Fibroblast of lung (primary cell): ENCODE data around the gene HEBP1. TPM values are rescaled to one million over a fixed set of nuclear protein-coding genes. Genes with fewer than 3 reads are reported as not detected.
A peak's percentile ranks its signal among the peaks of the same experiment; 100 is the strongest.

Source experiments
- DNase-seq, 2 donors: peaks; one replicate each; pipeline versions ENCODE4 v3.0.0 to v3.0.0-alpha.2; 2010; ENCODE audit warnings: low read depth in 2 of 2
- H2AFZ ChIP-seq: 2 replicates; pipeline ENCODE4 v1.5.1; 2012; ENCODE audit warnings: low read length, control low read depth, inconsistent platforms
- H3K27ac ChIP-seq: 2 replicates; pipeline ENCODE4 v1.5.1; 2011; ENCODE audit warnings: low read length, control low read depth; ENCODE audit not compliant: insufficient read depth
- H3K27me3 ChIP-seq: 2 replicates; pipeline ENCODE4 v1.5.1; 2011; ENCODE audit warnings: mild to moderate bottlenecking, low read length; ENCODE audit not compliant: control insufficient read depth, insufficient read depth
- H3K36me3 ChIP-seq: 2 replicates; pipeline ENCODE4 v1.5.1; 2011; ENCODE audit warnings: low read length; ENCODE audit not compliant: control insufficient read depth, insufficient read depth
- H3K4me1 ChIP-seq: 2 replicates; pipeline ENCODE4 v1.5.1; 2011; ENCODE audit warnings: low read length; ENCODE audit not compliant: control insufficient read depth, insufficient read depth; ENCODE audit errors: extremely low read depth
- H3K4me2 ChIP-seq: 2 replicates; pipeline ENCODE4 v1.5.1; 2011; ENCODE audit warnings: low read length, control low read depth; ENCODE audit not compliant: insufficient read depth; ENCODE audit errors: extremely low read depth
- H3K4me3 ChIP-seq, 4 experiments: fragments of 200-600 bp in 1 of 4; sonication (generic) in 1 of 4; replicated peaks in 1 of 4; 2 replicates each; pipeline ENCODE4 v1.5.1; 2011 to 2016; ENCODE audit warnings: low read length in 4 of 4, low read depth in 3 of 4, mild to moderate bottlenecking in 3 of 4, control low read depth in 2 of 4, inconsistent platforms in 1 of 4, mixed read lengths in 1 of 4; ENCODE audit not compliant: insufficient read depth in 1 of 4; ENCODE audit errors: control extremely low read depth in 1 of 4
- H3K79me2 ChIP-seq: 2 replicates; pipeline ENCODE4 v1.5.1; 2012; ENCODE audit warnings: mild to moderate bottlenecking, low read length, inconsistent platforms; ENCODE audit not compliant: control insufficient read depth, insufficient read depth
- H3K9ac ChIP-seq: 2 replicates; pipeline ENCODE4 v1.5.1; 2011; ENCODE audit warnings: mild to moderate bottlenecking, low read length, control low read depth; ENCODE audit not compliant: insufficient read depth
- H3K9me3 ChIP-seq: 2 replicates; pipeline ENCODE4 v1.5.1; 2012; ENCODE audit warnings: low read depth, low read length; ENCODE audit not compliant: control insufficient read depth, insufficient read depth
- H4K20me1 ChIP-seq: 2 replicates; pipeline ENCODE4 v1.5.1; 2011; ENCODE audit warnings: low read length; ENCODE audit not compliant: control insufficient read depth, insufficient read depth; ENCODE audit errors: extremely low read depth
- CTCF ChIP-seq, 2 donors: IDR thresholded peaks in 1 of 2; conservative IDR thresholded peaks in 1 of 2; 1 replicate in 1 of 2; 2 replicates in 1 of 2; pipeline ENCODE4 v1.5.1; 2011 to 2012; ENCODE audit warnings: low read length in 2 of 2, control low read depth in 1 of 2, inconsistent platforms in 1 of 2, low read depth in 1 of 2, mild to moderate bottlenecking in 1 of 2
- EZH2 ChIP-seq: IDR thresholded peaks from 2 replicates; pipeline ENCODE4 v1.5.1; 2012; ENCODE audit warnings: low read length, control low read depth, mild to moderate bottlenecking; ENCODE audit errors: missing control alignments
- polyA plus RNA-seq, 2 donors: library from polyadenylated mRNA; depleted of rRNA in 1 of 2; stranded (reverse) in 1 of 2; unstranded in 1 of 2; fragments of >200 nt; gene quantifications; 2 replicates each; pipeline ENCODE4 v1.2.1, GENCODE V29; 2011 to 2012; ENCODE audit warnings: missing spikeins in 1 of 2
- total RNA-seq: library from RNA; depleted of rRNA; stranded (reverse); fragments of >200 nt; gene quantifications from 2 replicates; pipeline ENCODE4 v1.2.1, GENCODE V29; 2014

Gene HEBP1
- total and polyA plus RNA-seq, 2 donors (not counting 1 experiment from before 2014, with no cell fraction given): 33.7 to 78.2 TPM

DNA sequence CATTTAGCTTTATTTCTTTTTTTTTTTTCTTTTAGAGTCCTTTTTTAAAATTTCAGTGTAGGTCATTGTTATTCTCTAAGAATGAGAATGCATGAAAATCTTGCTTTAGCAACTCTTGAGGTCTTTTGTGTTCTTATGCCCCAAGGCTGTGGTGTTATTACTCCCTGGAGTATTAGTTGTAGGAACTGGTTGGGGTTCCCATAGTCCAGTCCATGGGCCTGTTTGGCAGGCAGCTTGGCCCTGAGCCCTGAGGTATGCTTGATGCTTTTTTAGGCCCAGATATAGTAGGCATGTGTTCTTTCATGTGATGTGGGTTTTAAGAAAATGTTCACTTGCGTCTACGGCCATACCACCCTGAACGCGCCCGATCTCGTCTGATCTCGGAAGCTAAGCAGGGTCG, 45.8 kb upstream of the HEBP1 start:
- Histone ChIP-seq H3K4me2 (no peak overlapping the region), H4K20me1 (no peaks in the 10 kb centered on the region), H3K9ac (no peak overlapping the region), H3K27me3 (no peaks in the 10 kb centered on the region), H2AFZ (no peak overlapping the region), H3K79me2 (no peaks in the 10 kb centered on the region), H3K4me3 (no peak overlapping the region), H3K9me3 (no peaks in the 10 kb centered on the region), H3K4me1 (peaks cover 3% of the 10 kb centered on the region), H3K36me3 (no peaks in the 10 kb centered on the region), H3K27ac (no peak overlapping the region)
- DNase-seq: no peak
- TF ChIP-seq CTCF (conservative IDR thresholded peaks at IDR 0.05 in 1 of 2, IDR thresholded peaks at IDR 0.05 in 1 of 2; ENCODE audit: low read depth in 1 of 2, low read length in 2 of 2): no peak
- no peak for TF ChIP-seq EZH2

GRCh38 chr12:13044906-13045299, 44.8 kb upstream of the HEBP1 start:
- Histone ChIP-seq H3K36me3 (no peaks in the 10 kb centered on the region), H3K27ac (no peak overlapping the region), H3K4me1 (peaks cover 3% of the 10 kb centered on the region), H4K20me1 (no peaks in the 10 kb centered on the region), H3K9me3 (no peaks in the 10 kb centered on the region), H3K79me2 (no peaks in the 10 kb centered on the region), H3K4me2 (peak overlapping the region; percentile 79), H2AFZ (peak overlapping the region; percentile 99), H3K4me3 (peak overlapping the region; percentile 78 to 96 (median 90)), H3K9ac (peak overlapping the region; percentile 39), H3K27me3 (no peaks in the 10 kb centered on the region)
- no peak for TF ChIP-seq CTCF (conservative IDR thresholded peaks at IDR 0.05 in 1 of 2, IDR thresholded peaks at IDR 0.05 in 1 of 2; ENCODE audit: low read depth in 1 of 2, low read length in 2 of 2)
- no peak for TF ChIP-seq EZH2
- peak; percentile 3 to 14 for DNase-seq

- no peaks in the 10 kb centered on the region for H3K79me2 ChIP-seq
- no peaks in the 10 kb centered on the region for H3K9me3 ChIP-seq
- no peak within 1 kb of the TSS for H3K27ac ChIP-seq
- peak within 1 kb of the TSS; percentile 61 for H3K9ac ChIP-seq
- no peaks in the 10 kb centered on the region for H4K20me1 ChIP-seq
- peak in 1 of 2 donors; percentile 2 for TF ChIP-seq CTCF (conservative IDR thresholded peaks at IDR 0.05 in 1 of 2, IDR thresholded peaks at IDR 0.05 in 1 of 2; ENCODE audit: low read depth in 1 of 2, low read length in 2 of 2)
- no peak for TF ChIP-seq EZH2
- H3K4me2 ChIP-seq: peak within 1 kb of the TSS; percentile 92
- H3K27me3 ChIP-seq: no peaks in the 10 kb centered on the region
- H2AFZ ChIP-seq: peak within 1 kb of the TSS; percentile 99
- H3K4me3 ChIP-seq: peak within 1 kb of the TSS; percentile 78 to 96 (median 90)
- peak; percentile 52 to 56 for DNase-seq
- H3K36me3 ChIP-seq: no peaks in the 10 kb centered on the region
- H3K4me1 ChIP-seq: peaks cover 3% of the 10 kb centered on the region
These were observed 44.2 kb upstream of the HEBP1 start, which contains the start of gene FAM234B for GRCh38 chr12:13044002-13044905. FAM234B (plus strand) TSS chr12:13044381; CDS start chr12:13044404, 23 bp downstream.
